Progenitor cell of endocrine pancreas (in vitro differentiated cells): Measurements from ENCODE around the gene LDLR. TPM values are rescaled to one million over a fixed set of nuclear protein-coding genes. Genes with fewer than 3 reads are reported as not detected.
"Not testable (repeated sequence)": the region's sequence is repeated elsewhere in the genome, so short reads cannot be mapped to it uniquely, and the experiment has no call there.

Experiments used
- DNase-seq: peaks from one replicate; pipeline ENCODE4 v3.0.0; 2021; ENCODE audit warnings: low spot score; ENCODE audit not compliant: unreplicated experiment
- H3K27ac Mint-ChIP-seq: 2 replicates; pipeline ENCODE4 v1.8.0; 2021; ENCODE audit warnings: mild to moderate bottlenecking, moderate library complexity, mixed read lengths
- H3K27me3 Mint-ChIP-seq: 2 replicates; pipeline ENCODE4 v1.8.0; 2021; ENCODE audit warnings: mixed read lengths
- H3K36me3 Mint-ChIP-seq: 2 replicates; pipeline ENCODE4 v1.8.0; 2022; ENCODE audit warnings: mixed read lengths; ENCODE audit not compliant: insufficient read depth
- H3K4me1 Mint-ChIP-seq: 2 replicates; pipeline ENCODE4 v1.8.0; 2021; ENCODE audit warnings: low read depth, mixed read lengths
- H3K4me3 Mint-ChIP-seq: 2 replicates; pipeline ENCODE4 v1.8.0; 2021; ENCODE audit warnings: low read depth, mild to moderate bottlenecking, moderate library complexity, mixed read lengths
- H3K9me3 Mint-ChIP-seq: 2 replicates; pipeline ENCODE4 v1.8.0; 2021; ENCODE audit warnings: low read depth, mixed read lengths
- CTCF ChIP-seq: fragments of 200-600 bp; sonication (generic); IDR thresholded peaks from one replicate; pipeline ENCODE4 v1.5.0; 2021; ENCODE audit warnings: antibody characterized with exemption, mild to moderate bottlenecking; ENCODE audit not compliant: unreplicated experiment
- total RNA-seq: library from RNA; stranded (reverse); gene quantifications from 2 replicates; pipeline ENCODE4 v1.2.1, GENCODE V29; 2021

Gene LDLR
- total RNA-seq, 1 donor from 2014 or later = 73.2 TPM

- peak overlapping the region; percentile 58 for H3K4me3 Mint-ChIP-seq
- H3K27ac Mint-ChIP-seq = peak overlapping the region; percentile 90
- no peak for DNase-seq
- peaks cover 13% of the 10 kb centered on the region for H3K36me3 Mint-ChIP-seq
- H3K4me1 Mint-ChIP-seq = peaks cover 32% of the 10 kb centered on the region
- TF ChIP-seq CTCF = no peak
- no peaks in the 10 kb centered on the region for H3K9me3 Mint-ChIP-seq
- H3K27me3 Mint-ChIP-seq = no peaks in the 10 kb centered on the region
Measured at GRCh38 chr19:11092181-11092538, 2.9 kb downstream of the LDLR start.

- no peak for TF ChIP-seq CTCF
- Mint-ChIP-seq H3K27me3 (no peaks in the 10 kb centered on the region), H3K36me3 (peaks cover 13% of the 10 kb centered on the region), H3K4me1 (peaks cover 26% of the 10 kb centered on the region), H3K9me3 (no peaks in the 10 kb centered on the region), H3K4me3 (no peak overlapping the region), H3K27ac (peak overlapping the region; percentile 77)
- no peak for DNase-seq
Measured at GRCh38 chr19:11093689-11094238, 4.5 kb downstream of the LDLR start.

- peaks cover 16% of the 10 kb centered on the region for H3K36me3 Mint-ChIP-seq
- H3K27me3 Mint-ChIP-seq = no peaks in the 10 kb centered on the region
- peak overlapping the region; percentile 94 for H3K27ac Mint-ChIP-seq
- no peak for TF ChIP-seq CTCF
- H3K4me1 Mint-ChIP-seq = peaks cover 22% of the 10 kb centered on the region
- H3K9me3 Mint-ChIP-seq = no peaks in the 10 kb centered on the region
- DNase-seq = no peak
- H3K4me3 Mint-ChIP-seq = no peak overlapping the region
Measured at GRCh38 chr19:11094520-11094894, 5.2 kb downstream of the LDLR start.

- TF ChIP-seq CTCF = no peak
- DNase-seq = no peak
- peaks cover 23% of the 10 kb centered on the region for H3K36me3 Mint-ChIP-seq
- no peaks in the 10 kb centered on the region for H3K27me3 Mint-ChIP-seq
- no peak overlapping the region for H3K4me3 Mint-ChIP-seq
- H3K4me1 Mint-ChIP-seq = peaks cover 19% of the 10 kb centered on the region
- H3K27ac Mint-ChIP-seq = peak overlapping the region; percentile 77
- no peaks in the 10 kb centered on the region for H3K9me3 Mint-ChIP-seq
Measured at GRCh38 chr19:11096210-11096841, 7.1 kb downstream of the LDLR start.

- not testable (repeated sequence) for H3K27me3 Mint-ChIP-seq, DNase-seq, H3K27ac Mint-ChIP-seq, H3K9me3 Mint-ChIP-seq, H3K4me3 Mint-ChIP-seq
- peaks cover 14% of the 10 kb centered on the region for H3K4me1 Mint-ChIP-seq
- peaks cover 23% of the 10 kb centered on the region for H3K36me3 Mint-ChIP-seq
Measured at GRCh38 chr19:11097367-11097766, 8.1 kb downstream of the LDLR start.

GRCh38 chr19:11098327-11098726, 9.1 kb downstream of the LDLR start:
- no peaks in the 10 kb centered on the region for H3K9me3 Mint-ChIP-seq
- H3K27ac Mint-ChIP-seq = no peak overlapping the region
- TF ChIP-seq CTCF = no peak
- H3K4me1 Mint-ChIP-seq = peaks cover 11% of the 10 kb centered on the region
- no peak overlapping the region for H3K4me3 Mint-ChIP-seq
- peaks cover 28% of the 10 kb centered on the region for H3K36me3 Mint-ChIP-seq
- no peaks in the 10 kb centered on the region for H3K27me3 Mint-ChIP-seq
- DNase-seq = no peak
